ENCODE measurements around the gene PRM3.

DNA sequence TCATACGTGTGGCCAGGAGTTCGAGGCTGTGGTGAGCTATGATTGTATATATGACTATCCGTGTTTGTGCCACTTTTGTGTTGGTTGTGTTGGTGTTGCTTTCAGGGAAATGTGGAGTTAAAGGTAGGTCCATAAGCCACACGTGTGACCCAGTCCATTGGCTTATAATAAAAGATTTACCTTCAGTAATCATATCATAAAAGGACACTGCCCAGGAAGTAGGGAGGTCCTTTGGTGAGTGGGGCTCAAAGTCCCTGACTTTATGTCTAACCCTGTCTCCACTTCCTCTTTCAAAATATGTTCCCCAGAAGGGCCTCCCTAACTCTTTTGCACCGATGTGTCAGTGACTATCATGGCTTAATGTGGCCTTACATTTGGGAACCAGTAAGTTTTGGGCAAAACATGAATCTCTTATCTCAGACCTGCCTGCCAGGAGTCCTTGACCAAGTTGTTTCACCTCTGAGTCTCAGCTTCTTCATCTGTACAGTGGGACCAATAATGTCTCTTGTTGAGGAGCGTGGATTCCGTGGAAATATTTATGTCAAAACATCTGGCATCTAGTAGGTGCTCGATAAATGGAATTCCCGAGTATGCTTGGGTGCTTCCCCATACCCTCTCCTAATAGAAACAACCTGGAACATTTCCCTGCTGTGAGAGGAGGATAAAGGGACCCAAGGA is 9.1 kb downstream of the PRM3 start:
- TF ChIP-seq EZH2 (IDR thresholded peaks at IDR 0.05; ENCODE audit: low read length, missing control alignments): no peak
- TF ChIP-seq, protein P1, sequence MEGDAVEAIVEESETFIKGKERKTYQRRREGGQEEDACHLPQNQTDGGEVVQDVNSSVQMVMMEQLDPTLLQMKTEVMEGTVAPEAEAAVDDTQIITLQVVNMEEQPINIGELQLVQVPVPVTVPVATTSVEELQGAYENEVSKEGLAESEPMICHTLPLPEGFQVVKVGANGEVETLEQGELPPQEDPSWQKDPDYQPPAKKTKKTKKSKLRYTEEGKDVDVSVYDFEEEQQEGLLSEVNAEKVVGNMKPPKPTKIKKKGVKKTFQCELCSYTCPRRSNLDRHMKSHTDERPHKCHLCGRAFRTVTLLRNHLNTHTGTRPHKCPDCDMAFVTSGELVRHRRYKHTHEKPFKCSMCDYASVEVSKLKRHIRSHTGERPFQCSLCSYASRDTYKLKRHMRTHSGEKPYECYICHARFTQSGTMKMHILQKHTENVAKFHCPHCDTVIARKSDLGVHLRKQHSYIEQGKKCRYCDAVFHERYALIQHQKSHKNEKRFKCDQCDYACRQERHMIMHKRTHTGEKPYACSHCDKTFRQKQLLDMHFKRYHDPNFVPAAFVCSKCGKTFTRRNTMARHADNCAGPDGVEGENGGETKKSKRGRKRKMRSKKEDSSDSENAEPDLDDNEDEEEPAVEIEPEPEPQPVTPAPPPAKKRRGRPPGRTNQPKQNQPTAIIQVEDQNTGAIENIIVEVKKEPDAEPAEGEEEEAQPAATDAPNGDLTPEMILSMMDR (conservative IDR thresholded peaks at IDR 0.05 in 1 of 2, IDR thresholded peaks at IDR 0.05 in 1 of 2; ENCODE audit: low read depth in 1 of 2, low read length in 2 of 2): no peak
